ENCODE results near the gene PRKX. TPM values are rescaled to one million over a fixed set of nuclear protein-coding genes. Genes with fewer than 3 reads are reported as not detected.
A peak's percentile ranks its signal among the peaks of the same experiment; 100 is the strongest.
"Not testable (repeated sequence)": the region's sequence is repeated elsewhere in the genome, so short reads cannot be mapped to it uniquely, and the experiment has no call there.

The PRKX gene
- total and polyA plus RNA-seq, 8 donors, result 2.5 to 20.7 (median 5.7) TPM

DNA sequence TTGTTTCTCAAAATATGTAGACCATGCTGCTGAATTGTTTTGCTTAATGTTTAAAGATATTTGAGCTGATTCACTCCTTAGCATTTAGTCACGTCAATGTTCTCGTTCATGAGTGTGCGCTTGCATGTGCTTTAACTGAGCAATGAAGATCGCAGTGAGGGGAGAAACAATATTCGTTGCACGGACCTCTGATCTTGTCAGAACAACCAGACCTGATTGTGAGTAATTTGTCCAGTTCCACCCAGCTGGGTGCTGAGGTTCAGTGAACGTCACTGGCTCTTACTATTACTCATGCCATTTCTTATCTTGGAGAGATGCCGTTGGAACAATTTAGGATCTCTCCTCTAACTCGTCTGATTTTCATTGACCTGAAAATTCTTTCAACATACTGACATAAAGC lies 15.0 kb upstream of the PRKX start:
- Histone ChIP-seq H3K4me3 (no peak overlapping the region), H3K27ac (no peak overlapping the region), H3K4me1 (no peaks in the 10 kb centered on the region), H3K27me3 (no peaks in the 10 kb centered on the region), H3K36me3 (no peaks in the 10 kb centered on the region), H3K9me3 (no peaks in the 10 kb centered on the region)
- TF ChIP-seq CTCF (IDR thresholded peaks at IDR 0.05), result no peak
- FAIRE-seq (no peak), DNase-seq (no peak), ATAC-seq (no peak)
- 23 to 31% methylated on average over 9 of the region's 9 CpGs for WGBS, 2 donors
- intact Hi-C loops (cut with DNase I), result no loop called here

- WGBS, 2 donors, result 79 to 83% methylated on average over 9 of the region's 9 CpGs
- intact Hi-C loops (cut with DNase I); FAIRE-seq; H3K9me3 ChIP-seq; H3K36me3 ChIP-seq; DNase-seq; H3K4me3 ChIP-seq; ATAC-seq; H3K27me3 ChIP-seq; H3K4me1 ChIP-seq; H3K27ac ChIP-seq: not testable (repeated sequence)
Measured at GRCh38 chrX:3723460-3723859, 10.0 kb upstream of the PRKX start.

DNA sequence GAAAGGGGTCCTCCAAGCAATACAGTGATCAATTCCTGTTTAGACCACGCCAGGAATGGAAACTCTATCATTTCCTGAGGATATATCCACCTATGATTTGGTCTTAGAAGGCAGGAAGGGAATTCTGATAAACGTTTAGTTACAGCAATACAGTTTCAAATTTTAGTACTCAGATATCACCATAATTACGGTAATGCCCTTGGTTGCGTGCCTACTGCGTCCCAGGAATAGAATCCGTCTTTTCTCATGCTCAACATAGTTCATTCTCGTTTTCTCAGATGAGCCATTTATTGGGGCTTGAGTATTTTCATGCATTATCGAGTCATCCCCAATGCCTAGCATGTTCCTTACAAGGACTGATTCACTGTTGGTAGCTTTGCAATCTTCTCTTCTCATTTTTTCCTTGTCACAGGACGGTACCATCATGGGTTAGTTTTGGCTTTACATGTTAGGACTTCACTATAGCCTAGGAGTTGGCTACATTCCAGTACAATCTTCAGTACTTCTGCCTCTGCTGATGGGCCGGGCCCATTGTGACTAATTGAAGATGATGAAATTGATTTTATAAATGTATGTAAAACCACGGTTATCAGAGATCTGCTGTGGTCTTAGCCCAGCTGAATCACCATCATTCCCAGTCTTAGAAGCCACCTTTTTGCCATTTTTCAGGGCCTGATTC lies 4.4 kb upstream of the PRKX start:
- Histone ChIP-seq H3K27me3 (no peaks in the 10 kb centered on the region), H3K4me1 (no peaks in the 10 kb centered on the region), H3K36me3 (no peaks in the 10 kb centered on the region), H3K9me3 (no peaks in the 10 kb centered on the region), H3K27ac (no peak overlapping the region), H3K4me3 (no peak overlapping the region)
- DNase-seq (no peak), ATAC-seq (no peak), FAIRE-seq (no peak)
- 57 to 61% methylated on average over 11 of the region's 11 CpGs for WGBS, 2 donors
- intact Hi-C loops (cut with DNase I), result no loop called here
- TF ChIP-seq CTCF (IDR thresholded peaks at IDR 0.05), result no peak

- Histone ChIP-seq H3K9me3 (no peaks in the 10 kb centered on the region), H3K36me3 (no peaks in the 10 kb centered on the region), H3K4me1 (no peaks in the 10 kb centered on the region), H3K4me3 (no peak overlapping the region), H3K27me3 (no peaks in the 10 kb centered on the region), H3K27ac (no peak overlapping the region)
- no peak for ATAC-seq
- no peak for TF ChIP-seq CTCF (IDR thresholded peaks at IDR 0.05)
- DNase-seq, result no peak
- FAIRE-seq, result no peak
- intact Hi-C loops (cut with DNase I), result no loop called here
- WGBS, 2 donors, result 69 to 75% methylated on average over 3 of the region's 3 CpGs
Measured at GRCh38 chrX:3715921-3716320, 2.5 kb upstream of the PRKX start.

DNA sequence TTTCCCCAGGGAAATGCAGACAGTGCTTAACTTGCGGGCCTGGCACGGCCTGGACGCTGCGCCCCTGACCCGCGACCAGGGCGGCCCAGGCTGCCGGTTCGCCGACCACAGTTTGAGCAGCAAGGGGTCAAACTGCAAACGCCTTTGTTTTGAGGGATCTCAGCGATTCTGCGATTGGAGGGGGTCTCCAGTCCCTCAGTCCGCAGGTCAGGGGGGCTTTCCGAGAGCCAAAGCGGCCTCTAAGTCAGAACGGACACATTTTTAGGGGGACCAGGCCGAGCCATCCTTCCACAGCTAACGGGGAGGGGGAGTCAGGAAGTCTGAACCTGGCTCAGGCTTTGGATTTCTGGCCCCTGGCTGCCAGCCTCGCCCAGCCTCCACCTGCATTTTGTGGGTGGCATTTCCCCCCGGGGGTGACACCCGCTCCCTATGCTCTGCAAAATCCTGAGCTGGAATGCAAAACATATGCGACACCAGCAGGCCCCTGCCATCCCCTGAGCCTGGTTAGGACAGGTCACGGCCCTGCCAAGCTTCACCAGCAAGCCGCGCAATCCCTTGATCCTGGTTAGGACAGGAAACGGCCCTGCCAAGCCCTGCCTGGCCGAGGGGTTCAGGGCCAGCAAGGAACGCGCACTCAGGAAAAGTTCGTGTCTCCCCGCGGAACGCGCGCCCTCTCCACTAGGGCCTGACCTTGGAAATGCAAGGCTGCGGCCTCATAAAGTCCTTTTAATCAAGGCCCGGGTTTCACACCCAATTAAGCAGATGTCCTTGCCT lies 1.4 kb upstream of the PRKX start:
- H3K9me3 ChIP-seq; H3K36me3 ChIP-seq; H3K27me3 ChIP-seq; intact Hi-C loops (cut with DNase I); ATAC-seq; FAIRE-seq; H3K27ac ChIP-seq; DNase-seq; H3K4me3 ChIP-seq; H3K4me1 ChIP-seq: not testable (repeated sequence)
- 59 to 82% methylated on average over 33 to 38 of the region's 38 CpGs for WGBS, 2 donors

DNA sequence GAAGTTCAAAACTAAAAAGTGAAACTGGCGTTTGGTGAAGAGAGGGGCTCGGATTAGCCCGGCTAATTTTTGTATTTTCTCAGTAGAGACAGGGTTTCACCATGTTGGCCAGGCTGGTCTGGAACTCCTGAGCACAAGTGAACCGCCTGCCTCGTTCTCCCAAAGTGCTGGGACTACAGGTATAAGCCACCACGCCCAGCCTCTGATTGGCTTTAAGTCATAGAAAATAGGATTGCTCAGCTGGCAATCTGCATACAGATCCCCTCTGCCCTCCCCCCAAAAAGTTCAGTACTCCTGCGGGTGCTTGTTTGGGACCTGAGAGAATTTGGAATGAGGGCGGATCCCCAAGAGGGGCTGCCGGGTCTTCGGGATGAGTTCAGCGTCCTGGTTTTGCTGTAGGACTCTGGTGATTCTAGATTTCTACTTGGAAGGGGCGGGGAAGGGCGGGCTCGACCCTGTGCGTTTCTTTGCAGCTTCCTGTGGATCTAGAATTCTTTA lies 537 bp upstream of the PRKX start:
- Histone ChIP-seq H3K4me3 (peak overlapping the region; percentile 49 to 76 (median 52)), H3K27ac (peak overlapping the region in 1 of 4 donors; percentile 16), H3K9me3 (no peaks in the 10 kb centered on the region), H3K27me3 (no peaks in the 10 kb centered on the region), H3K36me3 (no peaks in the 10 kb centered on the region), H3K4me1 (no peaks in the 10 kb centered on the region)
- no peak for TF ChIP-seq CTCF (IDR thresholded peaks at IDR 0.05)
- WGBS, 2 donors, result 4 to 12% methylated on average over 15 of the region's 15 CpGs
- no peak for FAIRE-seq
- intact Hi-C loops (cut with DNase I), result no loop called here
- peak; percentile 3 to 27 (median 18) for ATAC-seq
- no peak for DNase-seq
